ENCODE measurements around the gene NDUFB4.

The NDUFB4 gene

DNA sequence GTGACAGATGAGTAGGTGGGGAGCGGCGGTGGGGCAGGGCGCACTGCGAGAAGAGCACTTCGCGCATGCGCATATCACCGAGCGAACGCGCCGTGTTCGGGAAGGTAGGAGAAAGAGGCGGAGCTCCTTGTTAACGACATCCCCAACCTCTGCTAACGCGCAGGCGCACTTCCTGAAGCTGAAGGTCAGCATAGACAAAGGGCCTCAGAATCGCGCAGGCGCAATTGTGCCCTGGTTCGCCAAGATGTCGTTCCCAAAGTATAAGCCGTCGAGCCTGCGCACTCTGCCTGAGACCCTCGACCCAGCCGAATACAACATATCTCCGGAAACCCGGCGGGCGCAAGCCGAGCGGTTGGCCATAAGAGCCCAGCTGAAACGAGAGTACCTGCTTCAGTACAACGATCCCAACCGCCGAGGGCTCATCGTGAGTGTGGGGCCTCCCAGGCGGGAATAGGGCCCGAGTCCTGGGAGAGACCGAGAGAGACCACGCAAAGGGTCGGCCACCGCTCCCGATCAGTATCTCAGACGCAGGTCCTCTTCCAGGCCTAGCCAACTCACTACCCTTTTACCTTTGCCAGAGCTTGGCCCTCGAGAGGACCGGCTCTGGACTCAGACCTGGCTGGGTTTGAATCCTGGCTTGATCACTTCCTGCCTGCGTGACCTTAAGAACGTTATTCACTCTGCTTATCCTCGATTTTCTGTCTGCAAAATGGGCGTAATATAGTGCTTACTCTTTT lies at the start of gene NDUFB4:
Gene NDUFB4 (plus strand): TSS at position 221 of the 737 bp plus-strand sequence. CDS start 24 bp downstream, at position 245.
- FAIRE-seq: peak; percentile 100
- peak; percentile 96 for DNase-seq (ENCODE audit: extremely low spot score, insufficient read length, low read depth)

GRCh38 chr3:120550546-120550945 lies 45.6 kb upstream of the NDUFB4 start:
- FAIRE-seq (no peak), DNase-seq (ENCODE audit: extremely low spot score, insufficient read length, low read depth) (no peak)

DNA sequence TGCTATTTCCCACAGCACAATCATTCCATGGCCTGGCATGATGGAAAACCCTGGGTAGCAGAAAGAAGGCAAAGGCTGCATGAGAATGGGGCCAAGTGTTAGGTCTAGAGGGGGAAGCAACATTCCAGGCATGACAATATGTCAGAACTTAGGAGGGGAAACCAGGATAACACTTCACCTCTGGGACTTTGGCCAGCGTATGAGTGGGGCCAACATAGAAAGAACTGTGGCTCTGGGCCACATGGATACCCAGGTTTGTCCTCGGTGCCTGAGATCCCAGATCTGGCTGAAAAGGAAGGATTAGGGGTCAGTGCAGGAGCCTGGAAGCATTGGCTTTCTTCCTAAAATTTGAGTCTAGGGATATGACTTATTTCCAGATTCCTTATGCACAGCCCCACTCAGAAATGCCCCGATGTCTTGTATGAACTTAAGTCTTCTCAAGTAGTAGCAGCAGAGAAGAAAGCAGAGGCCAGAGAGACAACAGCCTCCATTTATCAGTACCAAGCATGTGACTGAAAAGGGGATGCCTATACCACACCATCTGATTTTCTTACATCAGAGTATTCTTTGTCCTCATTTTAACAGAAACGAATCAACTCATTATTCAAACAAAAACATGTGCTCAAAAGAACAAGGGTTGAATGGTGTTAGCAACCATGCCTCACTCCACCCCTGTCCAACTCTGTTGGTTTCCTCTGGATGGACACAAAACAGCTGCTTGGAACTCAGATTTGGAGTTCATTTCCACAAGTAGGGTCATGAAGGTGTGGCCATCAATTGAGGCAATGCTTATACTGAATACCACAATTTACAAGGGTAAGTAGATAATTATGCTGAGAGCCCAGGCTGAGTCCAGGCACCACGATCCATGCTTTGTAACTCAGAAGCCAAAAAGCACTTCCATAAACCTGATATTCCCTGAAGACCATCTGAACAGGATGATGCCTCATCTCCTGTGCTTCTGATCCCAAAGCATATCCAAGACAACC lies 43.7 kb upstream of the NDUFB4 start:
- no peak for FAIRE-seq
- DNase-seq (ENCODE audit: extremely low spot score, insufficient read length, low read depth): no peak

DNA sequence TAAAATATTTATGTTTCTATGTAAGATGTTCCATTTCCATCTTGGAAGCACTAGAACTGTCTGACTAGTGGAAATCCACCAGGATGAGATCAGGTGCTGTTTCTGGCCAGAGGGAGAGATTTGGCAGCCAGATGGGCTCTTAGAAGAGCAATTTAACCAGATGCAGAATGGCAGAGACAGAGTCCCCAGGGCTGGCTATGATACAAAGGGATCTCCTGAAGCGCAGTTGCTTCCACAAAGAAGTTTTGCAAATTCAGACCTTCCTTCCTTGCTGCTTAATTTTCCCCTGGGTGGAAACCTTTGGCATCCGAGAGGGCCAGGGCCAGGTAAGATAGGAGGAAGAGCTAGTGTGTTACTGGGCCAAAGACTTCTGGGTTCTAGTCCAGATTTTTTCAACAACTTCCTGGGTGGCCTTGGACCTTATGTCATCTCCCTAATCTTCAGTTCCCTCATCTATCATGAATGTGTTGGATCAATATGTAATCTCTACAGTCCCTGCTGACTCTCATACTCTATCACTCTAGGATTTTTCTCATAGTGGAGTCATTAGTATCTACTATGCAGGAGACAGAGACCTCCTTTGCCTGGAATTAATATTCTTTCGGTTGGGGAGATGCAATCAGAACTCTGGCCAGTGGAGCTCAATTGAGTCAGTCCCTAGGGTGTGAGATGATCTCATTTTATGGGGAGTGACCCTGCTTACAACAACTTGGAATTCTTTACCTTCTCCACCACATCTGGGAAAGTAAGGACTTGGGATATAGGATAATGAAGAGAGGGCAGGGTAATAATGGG lies 41.1 kb upstream of the NDUFB4 start:
- DNase-seq (ENCODE audit: extremely low spot score, insufficient read length, low read depth): no peak
- FAIRE-seq: no peak

DNA sequence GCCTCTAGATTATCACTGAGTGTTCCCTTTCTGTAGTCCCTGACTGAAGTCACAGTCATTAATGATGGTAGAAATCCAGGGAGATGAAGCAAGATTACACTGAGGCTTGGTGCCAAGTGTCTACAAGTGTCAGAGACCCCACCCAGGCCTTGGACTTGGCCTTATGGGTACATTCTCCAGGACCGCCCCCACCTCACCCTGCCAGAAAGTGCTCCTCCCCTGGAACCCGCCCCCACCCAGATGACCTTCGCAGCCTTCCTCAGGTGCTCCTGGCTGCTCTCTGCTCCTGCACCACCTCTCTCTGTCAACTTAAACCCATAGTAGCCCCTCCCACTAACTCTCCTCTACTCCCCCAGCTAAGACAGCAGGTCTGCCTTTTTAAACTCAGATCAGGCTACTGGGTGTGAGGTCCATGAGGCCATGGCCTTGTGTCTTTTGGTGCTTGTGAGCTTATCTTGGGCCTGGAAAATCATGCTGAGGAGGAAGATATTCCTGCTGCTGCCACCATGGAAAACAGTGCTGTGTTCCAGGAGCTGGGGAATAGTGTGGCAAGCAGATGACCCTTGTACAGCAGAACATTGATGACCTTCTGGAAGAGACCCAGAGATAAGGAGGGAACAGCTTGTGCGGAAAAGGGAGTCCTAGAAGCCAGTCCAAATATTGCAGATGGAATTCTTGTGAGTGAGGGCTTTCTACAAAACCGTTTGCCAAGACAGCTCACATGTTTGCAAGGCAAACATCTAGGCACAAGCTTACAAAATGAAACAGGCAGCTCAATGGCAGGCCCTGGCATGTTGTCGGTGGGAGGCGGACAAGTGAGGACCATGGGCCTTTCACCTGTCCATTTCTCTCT lies 40.3 kb upstream of the NDUFB4 start:
- DNase-seq (ENCODE audit: extremely low spot score, insufficient read length, low read depth): no peak
- FAIRE-seq: no peak

DNA sequence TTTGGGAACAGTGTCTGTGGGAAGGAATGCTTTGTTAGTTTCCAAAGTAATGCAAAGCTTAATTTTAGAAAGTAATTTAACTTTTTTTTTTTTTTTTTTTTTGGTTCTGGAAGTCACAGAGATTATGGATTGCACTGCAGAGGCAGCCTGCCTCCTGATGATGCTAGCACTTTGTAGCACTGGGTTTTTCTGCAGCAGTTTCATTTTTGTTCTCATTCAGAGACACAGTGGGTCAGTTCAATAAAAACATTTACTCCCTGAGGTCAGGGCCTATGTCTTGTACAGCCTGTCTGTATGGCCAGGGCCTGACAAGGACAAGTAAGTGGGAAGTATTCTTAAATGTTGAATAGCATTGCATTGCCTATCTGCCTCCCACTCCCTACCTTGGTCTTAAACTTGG lies 39.0 kb upstream of the NDUFB4 start:
- DNase-seq (ENCODE audit: extremely low spot score, insufficient read length, low read depth) (no peak), FAIRE-seq (no peak)

DNA sequence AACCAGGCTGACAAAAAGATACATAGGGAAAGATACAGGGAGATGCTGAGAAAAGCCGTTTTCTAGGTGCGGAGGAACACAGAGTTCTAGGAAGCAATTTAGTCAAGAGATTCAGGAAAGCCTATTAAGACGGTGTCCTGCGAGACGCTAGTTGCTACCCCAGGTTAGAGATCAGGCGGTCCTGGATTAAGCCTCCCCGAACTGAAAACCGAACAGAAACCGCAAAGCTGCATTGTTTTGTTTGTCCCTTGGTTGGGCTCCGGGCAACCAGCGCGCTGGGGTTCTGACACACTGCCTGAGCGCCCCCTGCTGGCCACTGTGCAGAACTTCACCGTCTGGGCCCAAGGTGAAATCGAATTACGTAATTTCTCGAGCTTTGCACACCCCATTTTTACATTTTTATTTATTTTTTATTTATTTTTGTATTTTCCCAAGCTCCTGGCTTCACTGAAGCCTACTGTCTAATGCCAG lies 37.3 kb upstream of the NDUFB4 start:
- FAIRE-seq: peak; percentile 88
- peak; percentile 71 for DNase-seq (ENCODE audit: extremely low spot score, insufficient read length, low read depth)

GRCh38 chr3:120559242-120560061 lies 36.7 kb upstream of the NDUFB4 start:
- no peak for DNase-seq (ENCODE audit: extremely low spot score, insufficient read length, low read depth)
- FAIRE-seq: no peak

DNA sequence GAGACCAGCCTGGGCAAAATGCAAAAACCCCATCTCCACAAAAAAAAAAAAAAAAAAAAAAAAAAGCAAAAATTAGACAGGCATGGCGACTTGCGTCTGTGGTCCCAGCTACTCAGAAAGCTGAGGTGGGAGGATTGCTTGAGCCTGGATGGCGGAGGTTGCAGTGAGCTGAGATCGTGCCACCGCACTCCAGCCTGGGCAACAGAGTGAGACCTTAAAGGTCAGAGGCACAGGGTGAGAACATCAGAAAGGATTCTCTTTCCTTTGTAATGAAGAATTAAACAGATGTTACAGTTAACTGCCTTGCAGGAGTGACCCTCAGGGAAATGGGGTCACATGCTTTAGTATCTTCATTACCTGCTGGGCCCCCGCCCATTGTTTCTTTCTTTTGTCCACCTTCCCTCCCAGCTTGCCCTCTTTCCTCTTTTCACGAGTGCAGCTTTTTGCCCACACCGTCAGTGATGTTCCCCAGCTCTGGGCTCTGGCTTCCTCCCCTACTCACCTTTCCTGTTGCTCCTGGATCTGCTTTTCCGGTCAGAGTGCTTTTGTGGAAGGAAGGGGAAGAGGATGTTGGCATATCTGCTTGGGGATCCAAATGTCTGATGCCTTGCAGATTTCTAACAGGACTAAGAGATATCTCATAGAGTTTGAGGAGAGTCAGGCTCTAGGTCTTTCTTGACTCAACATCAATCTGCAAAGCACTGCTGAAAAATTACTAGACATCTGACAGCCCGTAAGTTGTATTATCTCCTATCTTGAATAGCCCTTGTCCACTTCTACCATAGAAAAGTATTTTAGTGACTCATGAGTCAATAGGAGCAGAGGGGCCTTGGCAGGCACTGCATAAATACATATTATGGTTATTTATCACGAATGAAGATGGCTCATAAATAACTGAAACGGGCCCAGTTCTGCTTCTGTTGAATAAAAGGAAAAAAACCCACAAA lies 35.6 kb upstream of the NDUFB4 start:
- FAIRE-seq (no peak), DNase-seq (ENCODE audit: extremely low spot score, insufficient read length, low read depth) (no peak)

DNA sequence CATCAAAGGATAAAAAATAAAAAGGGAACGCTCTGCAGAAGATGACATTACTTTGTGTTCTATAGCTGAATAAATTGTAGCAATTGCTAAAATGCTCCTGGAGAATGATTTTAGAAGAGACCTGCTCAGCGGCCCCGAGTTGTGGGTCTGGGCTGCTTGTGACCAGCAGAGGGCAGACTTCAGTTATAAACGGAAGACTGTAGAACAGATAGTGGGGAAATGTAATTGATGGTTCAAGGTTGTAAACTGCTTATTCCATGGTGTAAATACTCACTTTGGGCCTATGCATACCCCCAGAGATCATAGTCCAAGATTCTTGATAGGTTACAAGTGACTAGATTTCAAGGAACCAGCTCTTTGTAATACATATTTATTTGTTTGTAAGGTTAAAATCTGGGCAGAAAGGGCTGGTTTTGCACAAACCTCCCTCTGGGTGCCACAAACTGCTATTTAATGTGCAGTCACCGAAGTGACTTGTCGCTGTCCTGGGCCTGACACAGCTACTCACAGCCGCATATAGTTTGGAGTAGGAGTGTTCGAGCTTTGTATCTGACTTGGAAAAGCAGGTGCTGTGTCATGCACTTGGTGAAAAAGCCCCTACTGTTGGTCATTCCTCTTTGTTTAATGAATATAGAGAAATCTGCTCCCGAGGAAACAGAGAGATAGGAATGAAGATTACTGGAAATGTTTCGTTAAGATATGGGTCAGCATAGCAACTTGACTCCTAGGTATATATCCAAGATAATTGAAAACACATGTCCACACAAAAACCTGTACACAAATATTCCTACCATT lies 34.7 kb upstream of the NDUFB4 start:
- FAIRE-seq (peak; percentile 79), DNase-seq (ENCODE audit: extremely low spot score, insufficient read length, low read depth) (no peak)

DNA sequence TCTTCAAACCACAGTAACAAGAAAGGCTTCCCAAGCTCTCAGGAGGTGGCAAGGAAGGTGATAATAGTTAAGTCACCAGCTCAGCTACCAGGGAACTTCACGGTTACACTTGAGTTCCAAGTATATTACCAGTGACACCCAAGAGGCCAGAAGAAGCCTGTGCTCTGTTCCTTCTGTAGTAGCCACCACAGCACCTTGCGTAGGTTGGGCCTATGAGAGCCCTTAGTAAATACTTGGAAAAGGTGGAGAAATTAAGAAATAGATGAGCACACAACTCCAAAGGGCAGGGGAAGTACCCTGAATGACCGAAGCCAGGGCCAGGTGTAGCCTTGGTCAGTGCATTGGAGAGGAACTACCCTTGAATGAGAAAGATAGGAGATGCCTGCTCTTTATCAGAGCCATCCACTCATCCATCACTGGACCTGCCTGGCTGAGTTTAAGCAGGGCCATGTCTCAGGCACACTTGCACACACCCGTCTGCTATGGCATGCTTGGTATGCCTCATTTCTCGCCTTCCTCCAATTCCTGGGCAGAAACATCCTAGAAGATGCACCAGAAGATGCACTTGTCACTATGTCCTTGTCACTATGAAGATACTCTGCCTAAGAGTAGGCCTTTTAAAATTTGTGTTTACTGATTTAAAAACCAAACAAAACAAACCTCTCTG lies 32.6 kb upstream of the NDUFB4 start:
- FAIRE-seq (no peak), DNase-seq (ENCODE audit: extremely low spot score, insufficient read length, low read depth) (no peak)

DNA sequence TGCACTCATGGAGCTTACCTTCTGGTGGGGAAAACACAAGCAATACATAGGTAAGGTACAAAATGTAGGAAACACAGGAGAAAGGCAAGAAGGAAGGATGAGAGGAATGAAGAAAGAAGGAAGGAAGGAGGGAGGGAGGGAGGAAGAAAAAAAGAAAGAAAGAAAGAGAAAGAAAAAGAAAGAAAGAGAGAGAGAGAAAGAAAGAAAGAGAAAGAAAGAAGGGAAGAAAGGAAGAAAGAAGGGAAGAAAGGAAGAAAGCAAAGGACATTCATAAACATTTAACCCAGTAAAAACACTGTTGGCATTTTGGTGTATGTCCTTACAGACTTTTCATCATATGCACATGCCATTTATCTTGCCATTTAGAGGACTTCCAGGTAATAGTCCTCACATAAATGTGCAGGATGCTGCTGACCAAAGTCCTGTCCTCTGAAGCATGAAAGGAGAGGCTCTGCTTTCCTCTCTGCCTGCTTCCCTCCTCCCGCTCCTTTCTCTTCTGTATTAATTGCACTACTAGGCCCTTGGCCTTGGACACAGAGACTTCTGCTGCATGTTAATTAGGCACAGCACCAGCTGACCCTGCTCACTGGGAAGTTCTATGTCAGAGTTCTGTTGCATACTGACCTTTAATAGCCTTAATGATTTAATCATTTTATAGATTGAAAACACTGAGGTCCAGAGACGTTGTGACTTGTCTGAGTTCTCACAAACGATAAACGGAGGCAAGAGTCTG lies 29.7 kb upstream of the NDUFB4 start:
- FAIRE-seq: no peak
- no peak for DNase-seq (ENCODE audit: extremely low spot score, insufficient read length, low read depth)

GRCh38 chr3:120567370-120568201 lies 28.6 kb upstream of the NDUFB4 start:
- DNase-seq (ENCODE audit: extremely low spot score, insufficient read length, low read depth) (no peak), FAIRE-seq (peak; percentile 60)

DNA sequence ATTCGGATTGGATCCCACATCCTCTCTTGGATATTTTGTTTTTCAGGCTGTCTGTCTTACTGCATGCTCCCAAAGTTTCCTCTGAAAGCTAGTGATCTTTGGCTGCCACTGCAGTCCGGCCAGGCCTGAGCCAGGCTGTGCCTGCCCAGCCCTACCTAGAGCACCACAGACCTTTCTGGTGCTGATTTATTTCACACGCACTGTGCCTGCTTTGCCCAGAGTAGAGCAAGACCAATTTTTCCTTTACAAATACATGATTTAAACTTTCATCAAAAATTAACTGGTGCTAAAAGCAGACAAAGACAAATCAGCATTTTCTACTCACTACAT lies 28.0 kb upstream of the NDUFB4 start:
- FAIRE-seq (no peak), DNase-seq (ENCODE audit: extremely low spot score, insufficient read length, low read depth) (no peak)

DNA sequence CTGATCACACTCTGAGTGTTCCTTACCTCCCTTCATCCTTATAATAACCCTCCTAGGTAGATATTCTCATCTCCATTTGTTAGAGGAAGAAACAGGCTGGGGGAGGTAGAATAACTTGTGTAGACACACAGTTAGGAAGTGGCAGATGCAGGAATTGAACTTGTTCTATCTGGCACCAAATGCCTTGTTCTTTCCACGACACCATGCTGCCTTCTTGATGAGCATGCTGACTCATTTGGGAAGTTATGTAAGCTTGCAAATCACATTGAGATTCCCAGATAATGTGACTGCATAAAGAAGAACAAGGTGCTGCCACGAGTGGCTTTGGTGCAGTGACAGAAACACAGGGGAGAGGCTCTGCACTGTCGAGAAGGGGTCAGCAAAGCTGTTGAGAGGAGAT lies 27.5 kb upstream of the NDUFB4 start:
- FAIRE-seq (no peak), DNase-seq (ENCODE audit: extremely low spot score, insufficient read length, low read depth) (no peak)

Measured in GM18507 (cell line).